NCI-H1048 (cell line): Measurements from ENCODE around the gene CTNNB1.
"Not testable (repeated sequence)": the region's sequence is repeated elsewhere in the genome, so short reads cannot be mapped to it uniquely, and the experiment has no call there.

Experiments
- DNase-seq: peaks from one replicate; lab custom pipeline; 2025; lab: John Stamatoyannopoulos, UW

Gene CTNNB1

DNA sequence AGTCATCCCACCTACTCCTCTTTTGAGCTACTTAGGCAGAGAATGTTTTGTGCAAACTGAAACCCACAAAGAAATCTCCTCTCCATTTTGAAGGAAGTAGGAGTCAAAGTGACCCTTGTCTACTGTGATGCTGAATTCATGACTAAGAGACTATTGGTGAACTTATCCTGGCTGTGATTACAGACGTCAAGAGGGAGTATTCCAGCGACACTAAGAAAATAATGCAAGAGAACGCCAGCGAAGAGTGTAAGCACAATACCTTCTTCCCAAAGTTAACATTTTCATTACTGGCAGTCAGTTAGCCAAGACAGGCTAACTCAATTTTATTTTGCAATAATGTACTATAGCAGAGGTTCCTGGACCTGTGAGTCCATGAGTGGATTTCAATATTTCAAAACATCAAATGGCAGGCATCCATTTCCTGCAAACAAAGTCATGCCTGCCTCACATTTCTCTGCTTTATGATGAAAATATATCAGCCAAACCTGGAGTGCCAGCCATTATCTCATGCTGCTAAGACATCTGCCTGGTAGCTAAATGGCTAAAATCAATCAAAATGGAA lies 59.0 kb downstream of the CTNNB1 start:
- DNase-seq, result no peak

- no peak for DNase-seq
Measured at GRCh38 chr3:41259449-41260062, 60.3 kb downstream of the CTNNB1 start.

- DNase-seq, result no peak
Measured at GRCh38 chr3:41260063-41260450, 60.8 kb downstream of the CTNNB1 start.

- DNase-seq, result no peak
Measured at GRCh38 chr3:41265011-41265545, 65.8 kb downstream of the CTNNB1 start.

- DNase-seq, result no peak
Measured at GRCh38 chr3:41265823-41266273, 66.5 kb downstream of the CTNNB1 start.

- DNase-seq, result no peak
Measured at GRCh38 chr3:41267975-41268640, 68.8 kb downstream of the CTNNB1 start.

GRCh38 chr3:41272667-41273066 lies 73.4 kb downstream of the CTNNB1 start:
- DNase-seq, result no peak

DNA sequence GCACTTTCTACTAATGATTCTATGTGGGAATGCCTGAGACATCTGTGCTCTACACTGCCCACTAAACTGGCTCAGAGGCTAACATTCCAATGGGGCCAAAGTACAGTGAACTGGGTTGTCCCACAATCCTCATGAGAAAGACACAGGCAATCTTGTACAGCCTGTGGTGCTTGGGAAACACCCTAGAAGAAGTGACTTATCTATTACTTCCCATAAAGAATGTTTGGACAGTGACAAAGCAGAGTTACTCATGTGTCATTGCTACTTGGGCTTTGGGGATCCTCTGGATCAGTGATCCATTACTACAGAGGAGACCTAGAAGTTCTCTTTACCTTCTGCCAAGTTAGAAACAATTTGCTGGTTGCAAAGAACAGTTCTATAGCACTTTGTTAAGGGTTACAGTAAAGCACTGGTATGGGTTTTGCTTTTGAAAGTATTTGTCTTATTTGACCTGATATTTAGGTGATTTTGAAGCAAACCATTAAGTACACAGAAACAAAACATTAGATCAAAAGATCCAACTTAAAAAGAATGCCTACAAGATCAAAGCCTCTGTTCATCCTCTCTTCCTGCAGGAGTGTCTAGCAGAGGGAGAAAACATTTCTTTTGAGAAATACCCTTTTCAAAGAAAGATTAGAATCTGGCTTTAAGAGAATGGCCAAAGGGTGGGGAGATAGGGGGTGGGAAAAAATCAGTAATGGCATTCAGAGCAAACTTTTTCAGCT lies 75.8 kb downstream of the CTNNB1 start:
- DNase-seq, result no peak

GRCh38 chr3:41276191-41276590 lies 76.9 kb downstream of the CTNNB1 start:
- DNase-seq, result no peak

GRCh38 chr3:41277790-41278465 lies 78.6 kb downstream of the CTNNB1 start:
- DNase-seq, result no peak

DNA sequence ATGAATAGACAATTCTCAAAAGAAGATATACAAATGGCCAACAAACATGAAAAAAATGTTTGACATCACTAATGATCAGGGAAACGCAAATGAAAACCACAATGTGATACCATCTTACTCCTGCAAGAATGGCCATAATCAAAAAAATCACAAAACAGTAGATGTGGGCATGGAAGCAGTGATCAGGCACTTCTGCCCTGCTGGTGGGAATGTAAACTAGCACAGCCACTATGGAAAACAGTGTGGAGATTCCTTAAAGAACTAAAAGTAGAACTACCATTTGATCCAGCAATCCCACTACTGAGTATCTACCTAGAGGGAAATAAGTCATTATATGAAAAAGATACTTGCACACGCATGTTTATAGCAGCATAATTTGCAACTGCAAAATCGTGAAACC lies 85.6 kb downstream of the CTNNB1 start:
- not testable (repeated sequence) for DNase-seq

GRCh38 chr3:41286305-41286704 lies 87.0 kb downstream of the CTNNB1 start:
- DNase-seq, result no peak

GRCh38 chr3:41288785-41289184 lies 89.5 kb downstream of the CTNNB1 start:
- no peak for DNase-seq
